ENCODE results near the gene CST5.

GRCh38 chr20:23928788-23929187, 49.2 kb upstream of the CST5 start:
- TF ChIP-seq CTCF (IDR thresholded peaks at IDR 0.05; ENCODE audit: poor library complexity, severe bottlenecking) (no peak), EZH2 (IDR thresholded peaks at IDR 0.05; ENCODE audit: borderline replicate concordance, insufficient read depth, low read length, poor library complexity, severe bottlenecking) (no peak), POLR2AphosphoS5 (IDR thresholded peaks at IDR 0.05) (no peak)
- TF ChIP-seq, protein P1, sequence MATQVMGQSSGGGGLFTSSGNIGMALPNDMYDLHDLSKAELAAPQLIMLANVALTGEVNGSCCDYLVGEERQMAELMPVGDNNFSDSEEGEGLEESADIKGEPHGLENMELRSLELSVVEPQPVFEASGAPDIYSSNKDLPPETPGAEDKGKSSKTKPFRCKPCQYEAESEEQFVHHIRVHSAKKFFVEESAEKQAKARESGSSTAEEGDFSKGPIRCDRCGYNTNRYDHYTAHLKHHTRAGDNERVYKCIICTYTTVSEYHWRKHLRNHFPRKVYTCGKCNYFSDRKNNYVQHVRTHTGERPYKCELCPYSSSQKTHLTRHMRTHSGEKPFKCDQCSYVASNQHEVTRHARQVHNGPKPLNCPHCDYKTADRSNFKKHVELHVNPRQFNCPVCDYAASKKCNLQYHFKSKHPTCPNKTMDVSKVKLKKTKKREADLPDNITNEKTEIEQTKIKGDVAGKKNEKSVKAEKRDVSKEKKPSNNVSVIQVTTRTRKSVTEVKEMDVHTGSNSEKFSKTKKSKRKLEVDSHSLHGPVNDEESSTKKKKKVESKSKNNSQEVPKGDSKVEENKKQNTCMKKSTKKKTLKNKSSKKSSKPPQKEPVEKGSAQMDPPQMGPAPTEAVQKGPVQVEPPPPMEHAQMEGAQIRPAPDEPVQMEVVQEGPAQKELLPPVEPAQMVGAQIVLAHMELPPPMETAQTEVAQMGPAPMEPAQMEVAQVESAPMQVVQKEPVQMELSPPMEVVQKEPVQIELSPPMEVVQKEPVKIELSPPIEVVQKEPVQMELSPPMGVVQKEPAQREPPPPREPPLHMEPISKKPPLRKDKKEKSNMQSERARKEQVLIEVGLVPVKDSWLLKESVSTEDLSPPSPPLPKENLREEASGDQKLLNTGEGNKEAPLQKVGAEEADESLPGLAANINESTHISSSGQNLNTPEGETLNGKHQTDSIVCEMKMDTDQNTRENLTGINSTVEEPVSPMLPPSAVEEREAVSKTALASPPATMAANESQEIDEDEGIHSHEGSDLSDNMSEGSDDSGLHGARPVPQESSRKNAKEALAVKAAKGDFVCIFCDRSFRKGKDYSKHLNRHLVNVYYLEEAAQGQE (IDR thresholded peaks at IDR 0.05; ENCODE audit: borderline replicate concordance), result no peak
